Measurements from ENCODE around the gene OLAH.
A peak's percentile ranks its signal among the peaks of the same experiment; 100 is the strongest.

OLAH gene

GRCh38 chr10:15068802-15069201, 25.1 kb downstream of the OLAH start:
- peak; percentile 21 for DNase-seq (ENCODE audit: low read depth, low spot score)
- POLR2A ChIA-PET: no interaction called here
- no peak for TF ChIP-seq CTCF (IDR thresholded peaks at IDR 0.05; ENCODE audit: insufficient read depth, low read length, missing control alignments)
- H3K4me3 ChIP-seq (ENCODE audit: low read depth, low read length): no peak overlapping the region
- CTCF ChIA-PET: no interaction called here

GRCh38 chr10:15069230-15069629, 25.5 kb downstream of the OLAH start:
- no peak for TF ChIP-seq CTCF (IDR thresholded peaks at IDR 0.05; ENCODE audit: insufficient read depth, low read length, missing control alignments)
- no peak overlapping the region for H3K4me3 ChIP-seq (ENCODE audit: low read depth, low read length)
- POLR2A ChIA-PET: no interaction called here
- CTCF ChIA-PET: no interaction called here
- no peak for DNase-seq (ENCODE audit: low read depth, low spot score)

DNA sequence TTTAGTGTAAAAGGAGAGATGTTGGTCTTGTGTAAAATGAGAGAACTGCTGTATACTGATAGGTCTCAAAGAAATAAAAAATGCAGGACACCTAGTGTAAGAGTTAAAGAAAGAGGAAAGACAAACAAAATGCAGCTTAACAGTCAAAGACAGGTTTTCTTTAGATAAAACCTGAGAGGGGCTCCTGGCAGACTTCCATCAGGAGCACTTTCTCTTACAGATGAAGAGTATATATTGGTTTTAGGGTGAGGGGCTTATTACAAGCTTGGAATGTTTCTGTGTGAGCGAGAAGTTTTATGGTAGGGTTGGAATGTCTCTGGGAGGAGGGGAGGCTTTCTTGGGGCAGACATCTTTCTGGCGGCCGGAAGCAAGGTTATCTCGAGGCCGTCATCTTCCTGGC, 28.6 kb downstream of the OLAH start:
- H3K4me3 ChIP-seq (ENCODE audit: low read depth, low read length): no peak overlapping the region
- DNase-seq (ENCODE audit: low read depth, low spot score): no peak
- TF ChIP-seq CTCF (IDR thresholded peaks at IDR 0.05; ENCODE audit: insufficient read depth, low read length, missing control alignments): no peak
- CTCF ChIA-PET: interaction anchor here (1.2 kb wide), 1 partner anchor 9 kb away, joined by 3 read pairs; no protein-coding TSS in a partner anchor
- POLR2A ChIA-PET: no interaction called here

- no peak for TF ChIP-seq CTCF (IDR thresholded peaks at IDR 0.05; ENCODE audit: insufficient read depth, low read length, missing control alignments)
- CTCF ChIA-PET: no interaction called here
- POLR2A ChIA-PET: no interaction called here
- H3K4me3 ChIP-seq (ENCODE audit: low read depth, low read length): no peak overlapping the region
- no peak for DNase-seq (ENCODE audit: low read depth, low spot score)
Measured at GRCh38 chr10:15075421-15075820, 31.7 kb downstream of the OLAH start.

GRCh38 chr10:15083674-15084501, 40.1 kb downstream of the OLAH start:
- TF ChIP-seq CTCF (IDR thresholded peaks at IDR 0.05; ENCODE audit: insufficient read depth, low read length, missing control alignments): no peak
- ChIA-PET CTCF (interaction anchor here (1.0 to 1.2 kb wide), 2 partner anchors 23 to 93 kb away, joined by 3 read pairs; no protein-coding TSS in a partner anchor), POLR2A (no interaction called here)
- peak overlapping the region; percentile 41 for H3K4me3 ChIP-seq (ENCODE audit: low read depth, low read length)
- no peak for DNase-seq (ENCODE audit: low read depth, low spot score)

GRCh38 chr10:15084502-15084922, 40.8 kb downstream of the OLAH start:
- DNase-seq (ENCODE audit: low read depth, low spot score): peak; percentile 52
- peak overlapping the region; percentile 41 for H3K4me3 ChIP-seq (ENCODE audit: low read depth, low read length)
- POLR2A ChIA-PET: no interaction called here
- CTCF ChIA-PET: interaction anchor here (1.2 kb wide), 1 partner anchor 22 kb away, joined by 3 read pairs; no protein-coding TSS in a partner anchor
- no peak for TF ChIP-seq CTCF (IDR thresholded peaks at IDR 0.05; ENCODE audit: insufficient read depth, low read length, missing control alignments)
